NB4 (cell line): ENCODE results near the gene GTF2F1.

Experiments
- CTCF ChIP-seq: IDR thresholded peaks from one replicate; pipeline ENCODE4 v1.5.1; 2012; ENCODE audit warnings: low read depth, low read length
- MYC ChIP-seq: IDR thresholded peaks from 2 replicates; pipeline ENCODE4 v1.6.1; 2011; ENCODE audit warnings: low read depth, low read length
- POLR2A ChIP-seq: IDR thresholded peaks from 2 replicates; pipeline ENCODE4 v1.6.1; 2011; ENCODE audit warnings: mild to moderate bottlenecking; ENCODE audit not compliant: insufficient read length; ENCODE audit errors: extremely low read depth

- TF ChIP-seq POLR2A (no peak), CTCF (no peak), MYC (no peak)
These were observed 20.3 kb upstream of the GTF2F1 start for GRCh38 chr19:6413291-6413690.
